ENCODE data around the gene DDX17. TPM values are rescaled to one million over a fixed set of nuclear protein-coding genes. Genes with fewer than 3 reads are reported as not detected.

The DDX17 gene
- total RNA-seq, 2 donors from 2014 or later: 507 to 621 TPM

- no peak overlapping the region for H3K27ac Mint-ChIP-seq
- TF ChIP-seq, protein P1, sequence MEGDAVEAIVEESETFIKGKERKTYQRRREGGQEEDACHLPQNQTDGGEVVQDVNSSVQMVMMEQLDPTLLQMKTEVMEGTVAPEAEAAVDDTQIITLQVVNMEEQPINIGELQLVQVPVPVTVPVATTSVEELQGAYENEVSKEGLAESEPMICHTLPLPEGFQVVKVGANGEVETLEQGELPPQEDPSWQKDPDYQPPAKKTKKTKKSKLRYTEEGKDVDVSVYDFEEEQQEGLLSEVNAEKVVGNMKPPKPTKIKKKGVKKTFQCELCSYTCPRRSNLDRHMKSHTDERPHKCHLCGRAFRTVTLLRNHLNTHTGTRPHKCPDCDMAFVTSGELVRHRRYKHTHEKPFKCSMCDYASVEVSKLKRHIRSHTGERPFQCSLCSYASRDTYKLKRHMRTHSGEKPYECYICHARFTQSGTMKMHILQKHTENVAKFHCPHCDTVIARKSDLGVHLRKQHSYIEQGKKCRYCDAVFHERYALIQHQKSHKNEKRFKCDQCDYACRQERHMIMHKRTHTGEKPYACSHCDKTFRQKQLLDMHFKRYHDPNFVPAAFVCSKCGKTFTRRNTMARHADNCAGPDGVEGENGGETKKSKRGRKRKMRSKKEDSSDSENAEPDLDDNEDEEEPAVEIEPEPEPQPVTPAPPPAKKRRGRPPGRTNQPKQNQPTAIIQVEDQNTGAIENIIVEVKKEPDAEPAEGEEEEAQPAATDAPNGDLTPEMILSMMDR (conservative IDR thresholded peaks at IDR 0.05): no peak
- no peak overlapping the region for H3K9ac ChIP-seq (ENCODE audit: extremely low read depth, low read length, poor library complexity, severe bottlenecking)
- H3K36me3 Mint-ChIP-seq (ENCODE audit: low read depth): no peaks in the 10 kb centered on the region
- peaks cover 57% of the 10 kb centered on the region for H3K27me3 ChIP-seq (ENCODE audit: control insufficient read depth, insufficient read depth, low read length, poor library complexity, severe bottlenecking)
- H3K9me3 ChIP-seq (ENCODE audit: control insufficient read depth, low read length): no peaks in the 10 kb centered on the region
- 83 to 89% methylated on average over 10 to 14 of the region's 14 CpGs for WGBS, 2 experiments (ENCODE audit: insufficient coverage in 1 of 2, insufficient read length in 1 of 2)
- H3K9me3 Mint-ChIP-seq: no peaks in the 10 kb centered on the region
- DNase-seq: no peak
- no peak overlapping the region for H3K4me3 ChIP-seq (ENCODE audit: low read length)
- H3K4me3 Mint-ChIP-seq: peak overlapping the region; percentile 48
- H3K4me1 ChIP-seq (ENCODE audit: control insufficient read depth, insufficient read depth, low read length): no peaks in the 10 kb centered on the region
- no peak overlapping the region for H3K27ac ChIP-seq (ENCODE audit: low read depth, low read length)
- H3K27me3 Mint-ChIP-seq (ENCODE audit: insufficient read depth): peaks cover 91% of the 10 kb centered on the region
- H3K36me3 ChIP-seq (ENCODE audit: control insufficient read depth, insufficient read depth, low read length): no peaks in the 10 kb centered on the region
- H3K4me1 Mint-ChIP-seq: peaks cover 5% of the 10 kb centered on the region
These were observed 49.0 kb downstream of the DDX17 start for GRCh38 chr22:38456841-38457699.

DNA sequence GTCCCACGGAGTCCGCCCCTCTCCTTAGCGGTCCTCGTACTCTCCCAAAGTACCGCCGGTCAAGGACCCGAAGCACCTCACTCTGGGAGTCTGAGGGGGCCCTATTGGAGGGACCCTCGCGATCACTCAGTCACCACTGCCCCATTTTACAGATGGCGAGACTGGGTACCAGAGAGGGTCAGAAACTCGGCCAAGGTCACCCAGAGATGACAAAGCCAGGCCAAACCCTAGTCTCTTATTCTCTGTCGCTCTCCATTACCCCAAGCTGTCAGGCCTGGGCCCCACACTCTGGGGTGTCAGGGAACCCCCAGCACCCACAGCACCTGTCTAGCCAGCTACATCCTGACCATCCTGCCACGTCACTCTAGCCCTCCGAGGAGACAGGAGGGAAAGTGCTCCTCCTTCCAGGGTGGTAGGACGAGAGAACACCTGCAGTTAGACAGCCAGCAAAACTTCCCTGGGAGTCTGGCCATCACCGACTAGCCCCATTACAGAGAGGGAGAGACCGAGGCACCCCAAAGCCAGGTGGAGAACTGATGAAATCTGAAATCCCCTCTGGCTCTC is 49.8 kb downstream of the DDX17 start:
- Mint-ChIP-seq H3K4me1 (peaks cover 5% of the 10 kb centered on the region), H3K27ac (no peak overlapping the region), H3K4me3 (peak overlapping the region; percentile 48), H3K9me3 (no peaks in the 10 kb centered on the region), H3K27me3 (ENCODE audit: insufficient read depth) (peaks cover 91% of the 10 kb centered on the region), H3K36me3 (ENCODE audit: low read depth) (no peaks in the 10 kb centered on the region)
- no peaks in the 10 kb centered on the region for H3K4me1 ChIP-seq (ENCODE audit: control insufficient read depth, insufficient read depth, low read length)
- H3K9me3 ChIP-seq (ENCODE audit: control insufficient read depth, low read length): no peaks in the 10 kb centered on the region
- no peak overlapping the region for H3K9ac ChIP-seq (ENCODE audit: extremely low read depth, low read length, poor library complexity, severe bottlenecking)
- no peak for DNase-seq
- no peak overlapping the region for H3K27ac ChIP-seq (ENCODE audit: low read depth, low read length)
- H3K27me3 ChIP-seq (ENCODE audit: control insufficient read depth, insufficient read depth, low read length, poor library complexity, severe bottlenecking): peaks cover 62% of the 10 kb centered on the region
- WGBS, 2 experiments (ENCODE audit: insufficient coverage in 1 of 2, insufficient read length in 1 of 2): 50 to 51% methylated on average over 11 to 17 of the region's 17 CpGs
- H3K36me3 ChIP-seq (ENCODE audit: control insufficient read depth, insufficient read depth, low read length): no peaks in the 10 kb centered on the region
- TF ChIP-seq, protein P1 (conservative IDR thresholded peaks at IDR 0.05): no peak
- no peak overlapping the region for H3K4me3 ChIP-seq (ENCODE audit: low read length)

GRCh38 chr22:38455530-38456271 is 50.4 kb downstream of the DDX17 start:
- Histone ChIP-seq H3K36me3 (ENCODE audit: control insufficient read depth, insufficient read depth, low read length) (no peaks in the 10 kb centered on the region), H3K4me3 (ENCODE audit: low read length) (peak overlapping the region; percentile 45), H3K4me1 (ENCODE audit: control insufficient read depth, insufficient read depth, low read length) (no peaks in the 10 kb centered on the region), H3K9ac (ENCODE audit: extremely low read depth, low read length, poor library complexity, severe bottlenecking) (no peak overlapping the region), H3K27me3 (ENCODE audit: control insufficient read depth, insufficient read depth, low read length, poor library complexity, severe bottlenecking) (peaks cover 68% of the 10 kb centered on the region), H3K9me3 (ENCODE audit: control insufficient read depth, low read length) (no peaks in the 10 kb centered on the region), H3K27ac (ENCODE audit: low read depth, low read length) (no peak overlapping the region)
- TF ChIP-seq, protein P1 (conservative IDR thresholded peaks at IDR 0.05): no peak
- Mint-ChIP-seq H3K4me1 (peaks cover 5% of the 10 kb centered on the region), H3K9me3 (no peaks in the 10 kb centered on the region), H3K4me3 (peak overlapping the region; percentile 48), H3K27me3 (ENCODE audit: insufficient read depth) (peaks cover 91% of the 10 kb centered on the region), H3K27ac (no peak overlapping the region), H3K36me3 (ENCODE audit: low read depth) (no peaks in the 10 kb centered on the region)
- peak; percentile 86 for DNase-seq
- 0% methylated on average over 7 to 88 of the region's 90 CpGs for WGBS, 2 experiments (ENCODE audit: insufficient coverage in 1 of 2, insufficient read length in 1 of 2)

All from endodermal cell (in vitro differentiated cells).